ENCODE data around the gene PDIA2.

DNA sequence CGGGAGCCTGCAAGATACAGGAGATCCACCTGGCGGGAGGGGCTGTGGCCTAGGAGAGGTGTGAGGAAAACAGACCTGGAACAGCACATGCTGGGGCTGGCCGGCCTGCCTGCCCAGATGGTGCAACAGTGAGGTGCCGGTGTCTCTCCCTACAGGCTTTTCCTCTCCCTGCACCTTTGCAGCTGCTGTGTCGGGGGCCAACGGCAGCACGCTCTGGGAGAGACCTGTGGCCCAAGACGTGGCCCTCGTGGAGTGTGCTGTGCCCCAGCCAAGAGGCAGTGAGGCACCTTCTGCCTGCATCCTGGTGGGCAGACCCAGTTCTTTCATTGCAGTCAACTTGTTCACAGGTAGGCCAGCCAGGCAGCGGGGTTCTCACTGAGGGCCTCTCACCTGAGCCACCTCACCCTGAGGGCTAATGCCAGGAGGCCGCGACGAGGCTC lies 23.1 kb upstream of the PDIA2 start:
- TF ChIP-seq, protein P1, sequence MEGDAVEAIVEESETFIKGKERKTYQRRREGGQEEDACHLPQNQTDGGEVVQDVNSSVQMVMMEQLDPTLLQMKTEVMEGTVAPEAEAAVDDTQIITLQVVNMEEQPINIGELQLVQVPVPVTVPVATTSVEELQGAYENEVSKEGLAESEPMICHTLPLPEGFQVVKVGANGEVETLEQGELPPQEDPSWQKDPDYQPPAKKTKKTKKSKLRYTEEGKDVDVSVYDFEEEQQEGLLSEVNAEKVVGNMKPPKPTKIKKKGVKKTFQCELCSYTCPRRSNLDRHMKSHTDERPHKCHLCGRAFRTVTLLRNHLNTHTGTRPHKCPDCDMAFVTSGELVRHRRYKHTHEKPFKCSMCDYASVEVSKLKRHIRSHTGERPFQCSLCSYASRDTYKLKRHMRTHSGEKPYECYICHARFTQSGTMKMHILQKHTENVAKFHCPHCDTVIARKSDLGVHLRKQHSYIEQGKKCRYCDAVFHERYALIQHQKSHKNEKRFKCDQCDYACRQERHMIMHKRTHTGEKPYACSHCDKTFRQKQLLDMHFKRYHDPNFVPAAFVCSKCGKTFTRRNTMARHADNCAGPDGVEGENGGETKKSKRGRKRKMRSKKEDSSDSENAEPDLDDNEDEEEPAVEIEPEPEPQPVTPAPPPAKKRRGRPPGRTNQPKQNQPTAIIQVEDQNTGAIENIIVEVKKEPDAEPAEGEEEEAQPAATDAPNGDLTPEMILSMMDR (IDR thresholded peaks at IDR 0.05): no peak
- TF ChIP-seq POLR2A (IDR thresholded peaks at IDR 0.05): no peak

All from testis (tissue), 2 donors.